ENCODE measurements around the gene SCN4A.

DNA sequence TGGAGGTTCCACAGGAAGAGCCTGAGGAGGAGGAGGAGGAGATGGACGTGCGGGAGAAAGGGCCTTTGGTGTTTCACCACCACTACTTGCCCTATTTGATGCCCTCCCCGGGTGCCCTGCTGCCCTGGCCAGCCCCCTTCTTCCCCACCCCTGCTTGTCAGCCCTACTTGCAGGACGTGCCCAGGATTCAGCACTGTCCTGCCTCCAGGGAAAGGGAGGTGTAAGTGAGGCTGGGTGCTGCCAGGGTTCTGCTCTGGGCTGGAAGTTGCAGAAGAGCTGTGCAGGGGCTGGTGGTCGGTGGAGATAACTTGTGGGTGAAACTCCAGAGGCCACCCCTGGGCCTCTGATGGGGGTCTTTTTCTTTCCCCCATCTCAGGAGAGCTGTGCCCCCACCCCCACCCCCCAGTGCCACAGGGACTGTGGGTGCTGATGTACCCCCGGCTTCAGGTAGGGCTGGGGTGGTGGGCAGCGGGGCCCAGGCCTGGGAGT lies 28.4 kb upstream of the SCN4A start:
- no peak for TF ChIP-seq GATA2 (IDR thresholded peaks at IDR 0.05; ENCODE audit: low read depth, low read length)
- no peak for TF ChIP-seq GATA3 (IDR thresholded peaks at IDR 0.05; ENCODE audit: low read depth, low read length)

Data from SH-SY5Y (cell line).